ENCODE results near the gene DLL4.

Gene DLL4

GRCh38 chr15:40906991-40907802 is 21.9 kb upstream of the DLL4 start:
- Histone ChIP-seq H3K23ac (ENCODE audit: low read length in 2 of 2) (no peak overlapping the region), H3K9ac (ENCODE audit: low read length) (peak overlapping the region; percentile 84), H3K4me3 (ENCODE audit: insufficient read depth in 1 of 2, low read depth in 1 of 2, low read length in 2 of 2) (peak overlapping the region; percentile 42 to 72), H2BK120ac (ENCODE audit: low read depth, low read length) (peak overlapping the region; percentile 45), H3K14ac (ENCODE audit: low read length in 2 of 2) (no peak overlapping the region), H3K4me2 (ENCODE audit: low read length, poor library complexity, severe bottlenecking) (peak overlapping the region; percentile 64), H2AK5ac (ENCODE audit: low read length, severe bottlenecking) (no peak overlapping the region), H3K36me3 (ENCODE audit: control insufficient read depth in 1 of 2, insufficient read depth in 2 of 2, low read depth in 1 of 2, low read length in 2 of 2) (peaks cover 23 to 31% of the 10 kb centered on the region in 2 experiments), H3K27me3 (ENCODE audit: control insufficient read depth in 1 of 2, insufficient read depth in 1 of 2, low read length in 2 of 2) (no peaks in the 10 kb centered on the region), H3K18ac (ENCODE audit: low read depth in 1 of 2, low read length in 2 of 2) (peak overlapping the region; percentile 84 to 90), H4K91ac (ENCODE audit: low read length) (peak overlapping the region; percentile 58), H3K4me1 (ENCODE audit: control insufficient read depth, insufficient read depth, low read depth, low read length) (peaks cover 40% of the 10 kb centered on the region), H4K8ac (ENCODE audit: low read length) (peak overlapping the region; percentile 74), H3K27ac (ENCODE audit: low read length, poor library complexity, severe bottlenecking) (peak overlapping the region; percentile 58), H2AFZ (ENCODE audit: low read depth, low read length) (no peak overlapping the region), H2BK15ac (ENCODE audit: low read depth, poor library complexity, severe bottlenecking) (peak overlapping the region; percentile 62), H3K9me3 (ENCODE audit: control insufficient read depth, low read length) (no peaks in the 10 kb centered on the region), H3K79me1 (replicated peaks; ENCODE audit: low read length, poor library complexity, severe bottlenecking) (peaks cover 5% of the 10 kb centered on the region), H2BK12ac (ENCODE audit: low read length in 2 of 2) (peak overlapping the region in 1 of 2 experiments; percentile 9), H2BK5ac (ENCODE audit: low read depth, low read length, poor library complexity, severe bottlenecking) (no peak overlapping the region), H3K4ac (ENCODE audit: low read depth in 1 of 2, low read length in 2 of 2) (peak overlapping the region; percentile 37 to 88)
- DNase-seq, result peak; percentile 44
- WGBS, result 59% methylated on average over 18 of the region's 22 CpGs

- H3K4me3 ChIP-seq (ENCODE audit: insufficient read depth in 1 of 2, low read depth in 1 of 2, low read length in 2 of 2), result no peak overlapping the region
- no peaks in the 10 kb centered on the region for H3K27me3 ChIP-seq (ENCODE audit: control insufficient read depth in 1 of 2, insufficient read depth in 1 of 2, low read length in 2 of 2)
- H3K9ac ChIP-seq (ENCODE audit: low read length), result no peak overlapping the region
- H3K18ac ChIP-seq (ENCODE audit: low read depth in 1 of 2, low read length in 2 of 2), result no peak overlapping the region
- no peak overlapping the region for H3K27ac ChIP-seq (ENCODE audit: low read length, poor library complexity, severe bottlenecking)
- H2AFZ ChIP-seq (ENCODE audit: low read depth, low read length), result no peak overlapping the region
- no peak overlapping the region for H2BK12ac ChIP-seq (ENCODE audit: low read length in 2 of 2)
- H2BK5ac ChIP-seq (ENCODE audit: low read depth, low read length, poor library complexity, severe bottlenecking), result no peak overlapping the region
- no peak overlapping the region for H4K8ac ChIP-seq (ENCODE audit: low read length)
- no peak overlapping the region for H2AK5ac ChIP-seq (ENCODE audit: low read length, severe bottlenecking)
- H3K14ac ChIP-seq (ENCODE audit: low read length in 2 of 2), result no peak overlapping the region
- no peak overlapping the region for H3K4ac ChIP-seq (ENCODE audit: low read depth in 1 of 2, low read length in 2 of 2)
- H2BK15ac ChIP-seq (ENCODE audit: low read depth, poor library complexity, severe bottlenecking), result no peak overlapping the region
- H3K23ac ChIP-seq (ENCODE audit: low read length in 2 of 2), result peak overlapping the region in 1 of 2 experiments; percentile 23
- peaks cover 38% of the 10 kb centered on the region for H3K4me1 ChIP-seq (ENCODE audit: control insufficient read depth, insufficient read depth, low read depth, low read length)
- H3K79me1 ChIP-seq (replicated peaks; ENCODE audit: low read length, poor library complexity, severe bottlenecking), result peaks cover 3% of the 10 kb centered on the region
- no peak overlapping the region for H2BK120ac ChIP-seq (ENCODE audit: low read depth, low read length)
- H3K36me3 ChIP-seq (ENCODE audit: control insufficient read depth in 1 of 2, insufficient read depth in 2 of 2, low read depth in 1 of 2, low read length in 2 of 2), result peaks cover 14 to 22% of the 10 kb centered on the region in 2 experiments
- no peaks in the 10 kb centered on the region for H3K9me3 ChIP-seq (ENCODE audit: control insufficient read depth, low read length)
- H4K91ac ChIP-seq (ENCODE audit: low read length), result no peak overlapping the region
- DNase-seq, result no peak
- WGBS, result 97% methylated on average over 6 of the region's 7 CpGs
- no peak overlapping the region for H3K4me2 ChIP-seq (ENCODE audit: low read length, poor library complexity, severe bottlenecking)
Measured at GRCh38 chr15:40908095-40908494, 21.0 kb upstream of the DLL4 start.

GRCh38 chr15:40909662-40910630 is 19.2 kb upstream of the DLL4 start:
- Histone ChIP-seq H2BK120ac (ENCODE audit: low read depth, low read length) (no peak overlapping the region), H2BK12ac (ENCODE audit: low read length in 2 of 2) (peak overlapping the region; percentile 31 to 51), H4K91ac (ENCODE audit: low read length) (peak overlapping the region; percentile 34), H3K36me3 (ENCODE audit: control insufficient read depth in 1 of 2, insufficient read depth in 2 of 2, low read depth in 1 of 2, low read length in 2 of 2) (peaks cover 1 to 9% of the 10 kb centered on the region in 2 experiments), H4K8ac (ENCODE audit: low read length) (peak overlapping the region; percentile 35), H3K9me3 (ENCODE audit: control insufficient read depth, low read length) (no peaks in the 10 kb centered on the region), H2BK5ac (ENCODE audit: low read depth, low read length, poor library complexity, severe bottlenecking) (no peak overlapping the region), H3K4ac (ENCODE audit: low read depth in 1 of 2, low read length in 2 of 2) (peak overlapping the region in 1 of 2 experiments; percentile 18), H3K18ac (ENCODE audit: low read depth in 1 of 2, low read length in 2 of 2) (peak overlapping the region in 1 of 2 experiments; percentile 35), H3K79me1 (replicated peaks; ENCODE audit: low read length, poor library complexity, severe bottlenecking) (no peaks in the 10 kb centered on the region), H3K27ac (ENCODE audit: low read length, poor library complexity, severe bottlenecking) (no peak overlapping the region), H3K4me2 (ENCODE audit: low read length, poor library complexity, severe bottlenecking) (no peak overlapping the region), H2BK15ac (ENCODE audit: low read depth, poor library complexity, severe bottlenecking) (no peak overlapping the region), H3K23ac (ENCODE audit: low read length in 2 of 2) (peak overlapping the region in 1 of 2 experiments; percentile 3), H2AK5ac (ENCODE audit: low read length, severe bottlenecking) (no peak overlapping the region), H3K4me3 (ENCODE audit: insufficient read depth in 1 of 2, low read depth in 1 of 2, low read length in 2 of 2) (no peak overlapping the region), H2AFZ (ENCODE audit: low read depth, low read length) (no peak overlapping the region), H3K9ac (ENCODE audit: low read length) (no peak overlapping the region), H3K4me1 (ENCODE audit: control insufficient read depth, insufficient read depth, low read depth, low read length) (peaks cover 34% of the 10 kb centered on the region), H3K27me3 (ENCODE audit: control insufficient read depth in 1 of 2, insufficient read depth in 1 of 2, low read length in 2 of 2) (no peaks in the 10 kb centered on the region), H3K14ac (ENCODE audit: low read length in 2 of 2) (peak overlapping the region in 1 of 2 experiments; percentile 68)
- DNase-seq, result no peak
- WGBS, result 61% methylated on average over 14 of the region's 17 CpGs
